HepG2 (cell line): ENCODE measurements around the gene ABCC3. TPM values are rescaled to one million over a fixed set of nuclear protein-coding genes. Genes with fewer than 3 reads are reported as not detected.

Experiments used
- ERF ChIP-seq: IDR thresholded peaks from 2 replicates; pipeline ENCODE4 v1.6.1; 2018; ENCODE audit warnings: missing biosample characterization, missing genetic modification reagents
- ESRRA ChIP-seq: sonication (generic); formaldehyde crosslinking; IDR thresholded peaks from 2 replicates; pipeline ENCODE4 v1.5.1; 2020; ENCODE audit warnings: mild to moderate bottlenecking, low read depth, missing genetic modification reagents
- GFI1 ChIP-seq: sonication (generic); formaldehyde crosslinking; IDR thresholded peaks from 2 replicates; pipeline ENCODE4 v1.5.0; 2020; ENCODE audit warnings: missing genetic modification reagents, mild to moderate bottlenecking, borderline replicate concordance
- GTF3A ChIP-seq: sonication (generic); formaldehyde crosslinking; conservative IDR thresholded peaks from 2 replicates; pipeline ENCODE4 v1.4.0; 2020; ENCODE audit warnings: mild to moderate bottlenecking, missing genetic modification reagents
- HINFP ChIP-seq: sonication (generic); formaldehyde crosslinking; IDR thresholded peaks from 2 replicates; pipeline ENCODE4 v1.4.0; 2020; ENCODE audit warnings: low read depth, mild to moderate bottlenecking, missing genetic modification reagents
- JUN ChIP-seq: sonication (generic); formaldehyde crosslinking; IDR thresholded peaks from 2 replicates; pipeline ENCODE4 v1.4.0; 2020; ENCODE audit warnings: mild to moderate bottlenecking, missing genetic modification reagents
- KDM1A ChIP-seq: IDR thresholded peaks from 2 replicates; pipeline ENCODE4 v1.6.1; 2016; ENCODE audit warnings: missing compliant biosample characterization
- MAF1 ChIP-seq: sonication (generic); formaldehyde crosslinking; IDR thresholded peaks from 2 replicates; pipeline ENCODE4 v1.5.0; 2020; ENCODE audit warnings: missing genetic modification reagents, borderline replicate concordance
- MBD4 ChIP-seq: IDR thresholded peaks from 2 replicates; pipeline ENCODE4 v1.6.1; 2012; ENCODE audit warnings: low read length, inconsistent platforms, borderline replicate concordance
- MED13 ChIP-seq: sonication (generic); formaldehyde crosslinking; IDR thresholded peaks from 2 replicates; pipeline ENCODE4 v1.5.0; 2020; ENCODE audit warnings: missing genetic modification reagents
- NFATC3 ChIP-seq: sonication (generic); formaldehyde crosslinking; IDR thresholded peaks from 2 replicates; pipeline ENCODE4 v1.5.1; 2020; ENCODE audit warnings: mild to moderate bottlenecking, missing genetic modification reagents
- NR1H2 ChIP-seq: sonication (generic); formaldehyde crosslinking; IDR thresholded peaks from 2 replicates; pipeline ENCODE4 v1.8.1; 2022; ENCODE audit warnings: low read depth, missing genetic modification reagents, borderline replicate concordance
- PRPF4 ChIP-seq: fragments of 200-400 bp; formaldehyde crosslinking; IDR thresholded peaks from 2 replicates; pipeline ENCODE4 v1.6.1; 2016; ENCODE audit warnings: low read length, low read depth; ENCODE audit not compliant: poor library complexity, severe bottlenecking
- SALL1 ChIP-seq: sonication (generic); formaldehyde crosslinking; IDR thresholded peaks from 2 replicates; pipeline ENCODE4 v1.8.0; 2022; ENCODE audit warnings: mild to moderate bottlenecking, missing genetic modification reagents
- SRY ChIP-seq: sonication (generic); formaldehyde crosslinking; IDR thresholded peaks from 2 replicates; pipeline ENCODE4 v1.8.0; 2022; ENCODE audit warnings: mild to moderate bottlenecking, missing genetic modification reagents
- YEATS4 ChIP-seq: sonication (generic); formaldehyde crosslinking; IDR thresholded peaks from 2 replicates; pipeline ENCODE4 v1.4.0; 2020; ENCODE audit warnings: missing genetic modification reagents, borderline replicate concordance
- ZNF10 ChIP-seq: sonication (generic); formaldehyde crosslinking; IDR thresholded peaks from 2 replicates; pipeline ENCODE4 v1.4.0; 2020; ENCODE audit warnings: mild to moderate bottlenecking, low read depth, missing genetic modification reagents, borderline replicate concordance
- ZNF354B ChIP-seq: sonication (generic); formaldehyde crosslinking; IDR thresholded peaks from 2 replicates; pipeline ENCODE4 v1.8.0; 2022; ENCODE audit warnings: mild to moderate bottlenecking, missing genetic modification reagents
- ZNF431 ChIP-seq: sonication (generic); formaldehyde crosslinking; IDR thresholded peaks from 2 replicates; pipeline ENCODE4 v1.9.0; 2022; ENCODE audit warnings: missing genetic modification reagents, low read depth, mild to moderate bottlenecking, borderline replicate concordance
- ZNF503 ChIP-seq: sonication (generic); formaldehyde crosslinking; IDR thresholded peaks from 2 replicates; pipeline ENCODE4 v1.4.0; 2020; ENCODE audit warnings: missing genetic modification reagents
- ZXDC ChIP-seq: sonication (generic); formaldehyde crosslinking; IDR thresholded peaks from 2 replicates; pipeline ENCODE4 v1.5.0; 2020; ENCODE audit warnings: mild to moderate bottlenecking, missing genetic modification reagents
- polyA plus RNA-seq, 8 experiments: library from polyadenylated mRNA; depleted of rRNA in 3 of 8; stranded (reverse) in 7 of 8; unstranded in 1 of 8; fragments of >200 nt; fragmentation: Illumina TruSeq in 4 of 8; extraction: Trizol in 4 of 8; gene quantifications; 2 replicates each; pipeline versions ENCODE4 v1.2.1 to v1.2.3, GENCODE V29; 2011 to 2016; ENCODE audit warnings: low read depth in 4 of 8, missing spikeins in 1 of 8, mixed read lengths in 1 of 8; ENCODE audit not compliant: insufficient read depth in 1 of 8
- total RNA-seq, 5 experiments: library from RNA; depleted of rRNA; stranded (reverse); fragments of >200 nt; fragmentation: Illumina TruSeq; extraction: Trizol; gene quantifications; 2 replicates each; pipeline ENCODE4 v1.2.3, GENCODE V29; 2016; ENCODE audit warnings: low read depth in 1 of 5
- TF ChIP-seq, protein P1 (sequence below): sonication (generic); formaldehyde crosslinking; IDR thresholded peaks from 2 replicates; pipeline ENCODE4 v1.5.0; 2020; ENCODE audit warnings: missing genetic modification reagents
- TF ChIP-seq, protein P2 (sequence below): sonication (generic); formaldehyde crosslinking; IDR thresholded peaks from 2 replicates; pipeline ENCODE4 v1.9.0; 2022; ENCODE audit warnings: low read depth, missing genetic modification reagents

Gene ABCC3
- total and polyA plus RNA-seq, 2 of the 13 experiments (the other 11 are each of a cell fraction or from before 2014, with no cell fraction given), result 25.2 to 50.7 TPM

DNA sequence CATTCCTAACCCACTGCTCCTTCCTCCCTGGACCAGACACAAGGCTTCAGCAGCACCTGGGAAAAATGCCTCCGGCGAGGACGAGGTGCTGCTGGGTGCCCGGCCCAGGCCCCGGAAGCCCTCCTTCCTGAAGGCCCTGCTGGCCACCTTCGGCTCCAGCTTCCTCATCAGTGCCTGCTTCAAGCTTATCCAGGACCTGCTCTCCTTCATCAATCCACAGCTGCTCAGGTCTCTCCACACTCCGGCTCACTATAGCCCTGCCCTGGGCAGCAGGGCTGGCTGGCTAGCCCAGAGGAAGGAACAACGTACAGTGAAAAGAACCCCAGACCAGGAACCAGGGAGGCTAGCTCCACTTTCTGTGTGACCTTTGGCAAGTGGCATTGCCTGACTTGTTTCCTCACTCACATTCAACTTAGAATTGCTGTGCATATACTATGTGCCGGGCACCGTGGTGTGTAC is 26.2 kb downstream of the ABCC3 start (continued):
- peak; percentile 12; the same call in 1 of the 2 replicates for TF ChIP-seq ESRRA (CRISPR knock-in tag)
- no peak for TF ChIP-seq MBD4
- TF ChIP-seq ZXDC (CRISPR knock-in tag), result no peak
- no peak for TF ChIP-seq ZNF431 (CRISPR knock-in tag)
- no peak; the same call in 1 of the 2 replicates for TF ChIP-seq NFATC3 (CRISPR knock-in tag)
- no peak for TF ChIP-seq MED13
- TF ChIP-seq NR1H2 (CRISPR knock-in tag), result no peak
- no peak for TF ChIP-seq ZNF503 (CRISPR knock-in tag)
- no peak for TF ChIP-seq ERF (CRISPR knock-in tag)
- TF ChIP-seq KDM1A, result no peak; the same call in 1 of the 2 replicates
- no peak for TF ChIP-seq GFI1
- TF ChIP-seq GTF3A (CRISPR knock-in tag), result no peak
- TF ChIP-seq SALL1 (CRISPR knock-in tag), result no peak
- TF ChIP-seq, protein P1, sequence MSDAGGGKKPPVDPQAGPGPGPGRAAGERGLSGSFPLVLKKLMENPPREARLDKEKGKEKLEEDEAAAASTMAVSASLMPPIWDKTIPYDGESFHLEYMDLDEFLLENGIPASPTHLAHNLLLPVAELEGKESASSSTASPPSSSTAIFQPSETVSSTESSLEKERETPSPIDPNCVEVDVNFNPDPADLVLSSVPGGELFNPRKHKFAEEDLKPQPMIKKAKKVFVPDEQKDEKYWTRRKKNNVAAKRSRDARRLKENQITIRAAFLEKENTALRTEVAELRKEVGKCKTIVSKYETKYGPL (CRISPR knock-in tag), result no peak
- no peak for TF ChIP-seq SRY (CRISPR knock-in tag)
- no peak for TF ChIP-seq YEATS4
- no peak for TF ChIP-seq PRPF4
- 0 out of 2 replicates have a peak, but pooled peaks have one; percentile 54 for TF ChIP-seq ZNF354B
- TF ChIP-seq ZNF10 (CRISPR knock-in tag), result no peak
- TF ChIP-seq HINFP (CRISPR knock-in tag), result no peak
- TF ChIP-seq JUN (CRISPR knock-in tag), result no peak
- no peak for TF ChIP-seq MAF1 (CRISPR knock-in tag)
- TF ChIP-seq, protein P2, sequence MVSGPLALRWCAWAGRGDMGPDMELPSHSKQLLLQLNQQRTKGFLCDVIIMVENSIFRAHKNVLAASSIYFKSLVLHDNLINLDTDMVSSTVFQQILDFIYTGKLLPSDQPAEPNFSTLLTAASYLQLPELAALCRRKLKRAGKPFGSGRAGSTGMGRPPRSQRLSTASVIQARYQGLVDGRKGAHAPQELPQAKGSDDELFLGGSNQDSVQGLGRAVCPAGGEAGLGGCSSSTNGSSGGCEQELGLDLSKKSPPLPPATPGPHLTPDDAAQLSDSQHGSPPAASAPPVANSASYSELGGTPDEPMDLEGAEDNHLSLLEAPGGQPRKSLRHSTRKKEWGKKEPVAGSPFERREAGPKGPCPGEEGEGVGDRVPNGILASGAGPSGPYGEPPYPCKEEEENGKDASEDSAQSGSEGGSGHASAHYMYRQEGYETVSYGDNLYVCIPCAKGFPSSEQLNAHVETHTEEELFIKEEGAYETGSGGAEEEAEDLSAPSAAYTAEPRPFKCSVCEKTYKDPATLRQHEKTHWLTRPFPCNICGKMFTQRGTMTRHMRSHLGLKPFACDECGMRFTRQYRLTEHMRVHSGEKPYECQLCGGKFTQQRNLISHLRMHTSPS (CRISPR knock-in tag), result no peak
